Mesendoderm (in vitro differentiated cells): ENCODE measurements around the gene MDN1.
"Not testable (repeated sequence)": the region's sequence is repeated elsewhere in the genome, so short reads cannot be mapped to it uniquely, and the experiment has no call there.

ENCODE experiments used
- DNase-seq: peaks from one replicate; pipeline ENCODE4 v3.0.0; 2013
- H2AK5ac ChIP-seq: 2 replicates; pipeline ENCODE4 v1.6.1; 2013; ENCODE audit warnings: low read length, inconsistent platforms
- H2BK120ac ChIP-seq: 2 replicates; pipeline ENCODE4 v1.6.1; 2013; ENCODE audit warnings: low read depth, mild to moderate bottlenecking, low read length, moderate library complexity, mixed read lengths
- H2BK15ac ChIP-seq: replicated peaks from 2 replicates; pipeline ENCODE4 v1.6.1; 2013; ENCODE audit warnings: low read depth, mild to moderate bottlenecking, moderate library complexity
- H2BK5ac ChIP-seq: 2 replicates; pipeline ENCODE4 v1.6.1; 2013; ENCODE audit warnings: low read length, inconsistent platforms
- H3K18ac ChIP-seq: 2 replicates; pipeline ENCODE4 v1.6.1; 2013; ENCODE audit warnings: mild to moderate bottlenecking, low read length, mixed read lengths
- H3K23ac ChIP-seq: one replicate; pipeline ENCODE4 v1.6.1; 2013; ENCODE audit warnings: low read length
- H3K27ac ChIP-seq: 2 replicates; pipeline ENCODE4 v1.5.1; 2013; ENCODE audit warnings: low read depth, mild to moderate bottlenecking, inconsistent platforms, low read length, moderate library complexity
- H3K27me3 ChIP-seq: 2 replicates; pipeline ENCODE4 v1.6.1; 2013; ENCODE audit warnings: low read length, control low read depth, mild to moderate bottlenecking, inconsistent platforms; ENCODE audit not compliant: insufficient read depth, poor library complexity
- H3K36me3 ChIP-seq: 2 replicates; pipeline ENCODE4 v1.6.1; 2013; ENCODE audit warnings: low read length, inconsistent platforms; ENCODE audit not compliant: control insufficient read depth, insufficient read depth
- H3K4ac ChIP-seq: one replicate; pipeline ENCODE4 v1.6.1; 2013; ENCODE audit warnings: low read depth, mild to moderate bottlenecking, low read length, moderate library complexity
- H3K4me1 ChIP-seq: 2 replicates; pipeline ENCODE4 v1.6.1; 2013; ENCODE audit warnings: low read depth, low read length, inconsistent platforms; ENCODE audit not compliant: control insufficient read depth
- H3K4me2 ChIP-seq: 2 replicates; pipeline ENCODE4 v1.6.1; 2013; ENCODE audit warnings: low read length
- H3K4me3 ChIP-seq: 2 replicates; pipeline ENCODE4 v1.5.1; 2013; ENCODE audit warnings: mild to moderate bottlenecking, low read length
- H3K56ac ChIP-seq: one replicate; pipeline ENCODE4 v1.6.1; 2013; ENCODE audit warnings: low read length
- H3K79me1 ChIP-seq: 2 replicates; pipeline ENCODE4 v1.6.1; 2013; ENCODE audit warnings: low read length, inconsistent platforms
- H3K79me2 ChIP-seq: 2 replicates; pipeline ENCODE4 v1.6.1; 2013; ENCODE audit warnings: mild to moderate bottlenecking, low read length; ENCODE audit not compliant: control insufficient read depth, insufficient read depth
- H3K9ac ChIP-seq: 2 replicates; pipeline ENCODE4 v1.6.1; 2013; ENCODE audit warnings: low read length, inconsistent platforms
- H4K5ac ChIP-seq: one replicate; pipeline ENCODE4 v1.6.1; 2013; ENCODE audit warnings: low read length
- H4K8ac ChIP-seq: one replicate; pipeline ENCODE4 v1.6.1; 2013; ENCODE audit warnings: low read depth, mild to moderate bottlenecking, control low read depth, low read length, moderate library complexity
- WGBS: extraction: QIAGEN DNeasy Blood & Tissue Kit; methylation state at CpG from one replicate; pipeline ENCODE4 v1.1.7; 2013; ENCODE audit warnings: low lambda C conversion rate, missing lambda C conversion rate; ENCODE audit not compliant: insufficient coverage; ENCODE audit errors: extremely low coverage; 5-methylcytosine and 5-hydroxymethylcytosine counted together

Gene MDN1

DNA sequence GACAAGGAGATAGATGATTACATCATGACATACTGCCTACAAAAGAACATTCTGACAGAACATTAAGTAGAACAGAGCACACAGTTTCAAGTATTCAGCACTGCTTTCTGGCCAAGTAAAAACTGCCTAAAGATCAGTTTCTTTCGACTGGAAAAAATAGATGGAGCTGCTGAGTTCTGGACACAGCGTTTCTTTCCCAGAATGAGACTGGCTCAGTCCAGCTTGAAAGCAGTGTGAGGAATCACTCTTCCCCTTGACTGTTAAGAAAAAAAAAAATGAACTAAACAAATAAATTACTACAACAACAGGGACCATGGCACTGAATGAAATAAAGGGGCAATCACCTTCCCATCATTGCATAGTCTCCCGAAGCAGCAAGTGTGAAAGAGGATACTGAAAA is 176.6 kb downstream of the MDN1 start:
- Histone ChIP-seq H3K56ac (no peak overlapping the region), H3K9ac (no peak overlapping the region), H2BK15ac (no peak overlapping the region), H3K36me3 (peaks cover 14% of the 10 kb centered on the region), H3K23ac (no peak overlapping the region), H3K79me2 (no peaks in the 10 kb centered on the region), H4K8ac (no peak overlapping the region), H3K4me1 (peaks cover 1% of the 10 kb centered on the region), H3K18ac (no peak overlapping the region), H3K27me3 (no peaks in the 10 kb centered on the region), H3K4me2 (no peak overlapping the region), H2BK120ac (no peak overlapping the region), H3K79me1 (no peaks in the 10 kb centered on the region), H3K4ac (no peak overlapping the region), H4K5ac (no peak overlapping the region), H3K4me3 (no peak overlapping the region), H3K27ac (no peak overlapping the region), H2AK5ac (no peak overlapping the region), H2BK5ac (no peak overlapping the region)
- WGBS, result no CpG with 5 or more reads among the region's 3 CpGs
- DNase-seq, result no peak

DNA sequence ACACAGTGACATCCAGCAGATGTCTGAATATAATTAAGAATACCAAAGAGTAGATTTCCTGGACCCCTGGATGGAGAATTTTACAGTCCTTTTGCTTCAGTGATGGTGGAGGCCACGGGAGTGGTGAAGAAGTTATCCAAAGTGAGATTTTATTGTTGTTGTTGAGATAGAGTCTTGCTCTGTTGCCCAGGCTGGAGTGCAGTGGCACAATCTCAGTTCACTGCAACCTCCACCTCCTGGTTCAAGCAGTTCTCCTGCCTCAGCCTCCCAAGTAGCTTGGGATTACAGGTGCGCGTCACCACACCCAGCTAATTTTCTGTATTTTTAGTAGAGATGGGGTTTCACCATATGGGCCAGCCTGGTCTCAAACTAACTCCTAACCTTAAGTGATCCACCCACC is 178.0 kb downstream of the MDN1 start:
- H2AK5ac ChIP-seq, H3K18ac ChIP-seq, H3K23ac ChIP-seq, DNase-seq, H3K27me3 ChIP-seq, H3K56ac ChIP-seq, H3K4me1 ChIP-seq, H3K4me3 ChIP-seq, H3K27ac ChIP-seq, H3K4me2 ChIP-seq, H2BK120ac ChIP-seq, H4K8ac ChIP-seq, H3K79me1 ChIP-seq, H3K79me2 ChIP-seq, H2BK15ac ChIP-seq, H3K4ac ChIP-seq, H2BK5ac ChIP-seq, H4K5ac ChIP-seq, H3K9ac ChIP-seq: not testable (repeated sequence)
- WGBS, result no CpG with 5 or more reads among the region's 3 CpGs
- peaks cover 12% of the 10 kb centered on the region for H3K36me3 ChIP-seq

DNA sequence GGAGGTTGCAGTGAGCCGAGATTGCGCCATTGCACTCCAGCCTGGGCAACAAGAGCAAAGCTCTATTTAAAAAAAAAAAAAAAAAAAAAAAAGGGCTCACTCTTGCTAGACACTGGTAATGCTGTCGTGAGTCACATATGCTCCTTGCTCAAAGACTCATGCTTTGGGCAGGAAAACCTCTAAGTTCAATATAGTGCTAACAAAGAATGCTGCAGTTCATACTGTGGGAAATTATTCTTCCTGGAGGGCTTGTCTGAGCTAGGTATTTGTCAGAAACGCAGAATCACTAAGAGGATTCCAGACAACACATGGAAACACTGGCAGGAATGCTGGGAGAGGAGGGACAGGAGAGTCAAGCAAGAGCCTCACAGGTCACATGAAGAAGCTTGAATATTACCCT is 178.8 kb downstream of the MDN1 start:
- no peaks in the 10 kb centered on the region for H3K79me1 ChIP-seq
- H3K27me3 ChIP-seq, result no peaks in the 10 kb centered on the region
- no peak overlapping the region for H2BK15ac ChIP-seq
- H3K23ac ChIP-seq, result no peak overlapping the region
- no peak overlapping the region for H3K4me3 ChIP-seq
- no peak overlapping the region for H4K8ac ChIP-seq
- H4K5ac ChIP-seq, result no peak overlapping the region
- no peak overlapping the region for H2BK120ac ChIP-seq
- no peak overlapping the region for H3K4ac ChIP-seq
- no peak overlapping the region for H2BK5ac ChIP-seq
- H3K4me2 ChIP-seq, result no peak overlapping the region
- no peak overlapping the region for H3K56ac ChIP-seq
- WGBS, result no CpG with 5 or more reads among the region's 4 CpGs
- H3K4me1 ChIP-seq, result peaks cover 4% of the 10 kb centered on the region
- H3K9ac ChIP-seq, result no peak overlapping the region
- no peak overlapping the region for H3K27ac ChIP-seq
- no peak overlapping the region for H2AK5ac ChIP-seq
- no peaks in the 10 kb centered on the region for H3K79me2 ChIP-seq
- peaks cover 9% of the 10 kb centered on the region for H3K36me3 ChIP-seq
- no peak overlapping the region for H3K18ac ChIP-seq
- DNase-seq, result peak; percentile 27

DNA sequence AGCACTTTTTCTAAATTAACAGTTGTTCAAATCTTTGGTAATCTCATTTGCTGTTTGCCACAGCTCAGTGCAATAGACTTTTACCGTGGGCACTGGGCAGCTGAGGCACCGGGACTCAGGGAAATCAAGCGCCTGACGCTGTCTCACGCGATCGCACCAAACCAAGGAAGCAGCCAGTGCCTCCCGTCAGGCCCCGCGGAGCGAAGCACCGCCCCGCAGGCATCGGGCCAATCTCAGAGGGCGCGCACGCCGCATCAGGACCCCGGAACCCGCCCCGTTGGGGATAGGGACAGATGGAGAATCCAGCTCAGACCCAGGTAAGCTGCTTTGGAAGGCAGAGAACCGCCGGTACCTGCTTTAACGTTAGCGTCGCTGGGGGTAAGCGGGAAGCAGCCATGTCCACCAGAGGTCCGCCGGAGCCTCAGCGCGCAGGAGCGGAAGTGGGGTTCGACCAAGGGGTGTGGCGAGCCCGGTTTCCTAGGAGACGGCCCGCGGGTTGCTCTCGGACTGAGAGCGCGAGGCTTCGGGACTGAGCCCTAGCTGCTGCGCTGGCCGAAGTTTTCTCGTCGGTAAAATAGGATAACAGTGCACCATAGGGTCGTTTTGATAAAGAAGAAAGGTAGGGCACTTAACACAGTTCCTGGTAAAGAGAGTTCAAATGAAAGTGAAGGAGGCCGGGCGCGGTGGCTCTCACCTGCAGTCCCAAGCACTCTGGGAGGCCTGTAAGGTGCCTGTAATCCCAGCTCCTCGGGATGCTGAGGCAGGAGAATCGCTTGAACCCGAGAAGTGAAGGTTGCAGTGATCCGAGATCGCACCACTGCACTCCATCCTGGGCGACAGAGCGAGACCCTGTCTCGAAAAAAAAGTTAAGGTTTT is 181.0 kb downstream of the MDN1 start, which contains the start of gene LYRM2:
Gene LYRM2 (minus strand): TSS at position 428 of the 876 bp plus-strand sequence. CDS start 31 bp downstream, at position 397.
- Histone ChIP-seq H3K27me3 (no peaks in the 10 kb centered on the region), H3K56ac (peak within 1 kb of the TSS; percentile 92), H3K9ac (peak within 1 kb of the TSS; percentile 88), H4K8ac (no peak within 1 kb of the TSS), H3K4me2 (peak within 1 kb of the TSS; percentile 95), H4K5ac (no peak within 1 kb of the TSS), H2BK120ac (no peak within 1 kb of the TSS), H3K79me2 (no peaks in the 10 kb centered on the region), H3K4ac (no peak within 1 kb of the TSS), H3K4me1 (peaks cover 4% of the 10 kb centered on the region), H3K18ac (peak within 1 kb of the TSS; percentile 85), H2BK15ac (no peak within 1 kb of the TSS), H3K4me3 (peak within 1 kb of the TSS; percentile 78), H3K23ac (no peak within 1 kb of the TSS), H3K27ac (peak within 1 kb of the TSS; percentile 89), H3K36me3 (no peaks in the 10 kb centered on the region), H2AK5ac (no peak within 1 kb of the TSS), H2BK5ac (peak within 1 kb of the TSS; percentile 39), H3K79me1 (no peaks in the 10 kb centered on the region)
- peak; percentile 96 for DNase-seq
- WGBS, result no CpG with 5 or more reads among the region's 58 CpGs

DNA sequence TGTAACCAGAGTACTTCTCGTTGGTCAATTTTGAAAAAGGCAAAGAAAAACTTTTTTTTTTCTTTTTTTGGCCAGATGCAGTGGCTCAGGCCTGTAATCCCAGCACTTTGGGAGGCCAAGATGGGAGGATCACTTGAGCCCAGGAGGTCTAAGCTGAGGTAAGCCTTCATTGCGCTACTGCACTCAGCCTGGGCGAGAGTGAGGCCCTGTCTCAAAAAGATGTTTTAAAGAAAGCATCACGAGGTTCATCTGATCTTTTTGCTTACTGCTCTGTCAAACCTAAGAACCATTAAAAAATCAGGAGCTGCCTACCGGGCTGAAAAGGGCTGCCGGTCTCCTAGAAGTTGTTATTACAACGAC is 181.7 kb downstream of the MDN1 start:
- H4K8ac ChIP-seq, result no peak overlapping the region
- peak overlapping the region; percentile 78 for H3K4me3 ChIP-seq
- H3K4me1 ChIP-seq, result peaks cover 4% of the 10 kb centered on the region
- H2BK15ac ChIP-seq, result no peak overlapping the region
- no peaks in the 10 kb centered on the region for H3K27me3 ChIP-seq
- no peak overlapping the region for H2BK5ac ChIP-seq
- peak overlapping the region; percentile 95 for H3K4me2 ChIP-seq
- H3K18ac ChIP-seq, result no peak overlapping the region
- no peak overlapping the region for H3K23ac ChIP-seq
- no peaks in the 10 kb centered on the region for H3K79me2 ChIP-seq
- peak overlapping the region; percentile 89 for H3K27ac ChIP-seq
- no peak overlapping the region for H2AK5ac ChIP-seq
- no peak overlapping the region for H4K5ac ChIP-seq
- H3K36me3 ChIP-seq, result no peaks in the 10 kb centered on the region
- DNase-seq, result no peak
- no CpG with 5 or more reads among the region's 7 CpGs for WGBS
- peak overlapping the region; percentile 92 for H3K56ac ChIP-seq
- H3K9ac ChIP-seq, result peak overlapping the region; percentile 88
- H3K4ac ChIP-seq, result no peak overlapping the region
- no peaks in the 10 kb centered on the region for H3K79me1 ChIP-seq
- no peak overlapping the region for H2BK120ac ChIP-seq
